NT2/D1 (cell line): ENCODE measurements around the gene CORO1C.

ENCODE experiments used
- SUZ12 ChIP-seq: IDR thresholded peaks from 2 replicates; pipeline ENCODE4 v1.6.1; 2011; ENCODE audit not compliant: insufficient read length, insufficient read depth; ENCODE audit errors: extremely low read depth
- YY1 ChIP-seq: IDR thresholded peaks from 2 replicates; pipeline ENCODE4 v1.6.1; 2011; ENCODE audit not compliant: insufficient read length, insufficient read depth
- ZNF274 ChIP-seq: IDR thresholded peaks from 2 replicates; pipeline ENCODE4 v1.6.1; 2011; ENCODE audit warnings: mild to moderate bottlenecking, low read depth, low read length

- TF ChIP-seq SUZ12 = no peak
- TF ChIP-seq ZNF274 = no peak
- TF ChIP-seq YY1 = no peak
Measured at GRCh38 chr12:108714866-108715265, 16.5 kb downstream of the CORO1C start.
